Duodenal mucosa (tissue), 2 donors: Measurements from ENCODE around the gene IL31RA.

ENCODE experiments used
- H3K27ac ChIP-seq: one replicate; pipeline ENCODE4 v1.7.0; 2013; ENCODE audit warnings: low read depth, low read length
- H3K27me3 ChIP-seq, 2 donors: one replicate each; pipeline ENCODE4 v1.7.0; 2013; ENCODE audit warnings: low read length in 2 of 2, control low read depth in 1 of 2; ENCODE audit not compliant: insufficient read depth in 2 of 2, control insufficient read depth in 1 of 2
- H3K36me3 ChIP-seq, 2 donors: one replicate each; pipeline ENCODE4 v1.7.0; 2013; ENCODE audit warnings: low read length in 2 of 2, control low read depth in 1 of 2; ENCODE audit not compliant: insufficient read depth in 2 of 2, control insufficient read depth in 1 of 2
- H3K4me1 ChIP-seq, 2 donors: one replicate each; pipeline ENCODE4 v1.7.0; 2013; ENCODE audit warnings: low read length in 2 of 2, control low read depth in 1 of 2; ENCODE audit not compliant: insufficient read depth in 2 of 2, control insufficient read depth in 1 of 2
- H3K4me3 ChIP-seq, 2 donors: one replicate each; pipeline ENCODE4 v1.7.0; 2013; ENCODE audit warnings: low read length in 2 of 2, low read depth in 1 of 2
- H3K9ac ChIP-seq, 2 donors: one replicate each; pipeline ENCODE4 v1.7.0; 2013; ENCODE audit warnings: low read length in 2 of 2, low read depth in 1 of 2
- H3K9me3 ChIP-seq, 2 donors: one replicate each; pipeline ENCODE4 v1.7.0; 2013; ENCODE audit warnings: low read length in 2 of 2, control low read depth in 1 of 2; ENCODE audit not compliant: control insufficient read depth in 1 of 2

Gene IL31RA

GRCh38 chr5:55921617-55922016 is 70.5 kb downstream of the IL31RA start:
- H3K9ac ChIP-seq, result no peak overlapping the region
- H3K4me3 ChIP-seq, result no peak overlapping the region
- H3K27me3 ChIP-seq, result no peaks in the 10 kb centered on the region
- no peaks in the 10 kb centered on the region for H3K36me3 ChIP-seq
- H3K27ac ChIP-seq, result no peak overlapping the region
- H3K4me1 ChIP-seq, result no peaks in the 10 kb centered on the region
- H3K9me3 ChIP-seq, result no peaks in the 10 kb centered on the region

DNA sequence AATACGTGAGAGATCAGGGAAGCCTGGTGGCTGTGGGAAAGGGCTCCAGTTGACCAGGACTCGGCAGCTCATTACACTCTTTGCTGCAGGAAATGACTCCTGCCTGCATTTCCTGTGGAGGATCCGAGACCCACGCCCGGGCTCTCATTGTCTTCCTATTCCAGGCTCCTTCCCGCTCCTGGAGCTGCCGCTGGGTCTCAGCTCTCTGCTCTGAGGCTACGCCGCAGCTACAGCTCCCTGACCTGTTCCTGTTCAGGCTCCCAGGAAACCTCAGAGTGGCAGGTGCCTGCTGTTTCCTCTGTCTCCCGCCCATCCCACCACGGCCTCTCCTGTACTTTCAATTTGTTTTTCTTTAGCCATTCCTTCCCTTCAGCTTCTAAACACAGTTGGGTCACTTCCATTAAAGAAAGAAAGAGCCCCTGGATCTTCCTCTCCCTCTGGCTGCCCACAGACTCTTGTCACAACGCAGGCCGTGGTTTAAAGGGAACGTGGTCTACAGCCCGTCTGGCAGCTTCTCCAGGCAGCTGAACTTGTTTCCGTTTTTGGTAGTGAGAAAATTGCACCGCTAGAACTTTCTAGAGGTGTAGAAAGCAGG is 72.1 kb downstream of the IL31RA start:
- H3K9ac ChIP-seq, result peak overlapping the region in 1 of 2 donors; percentile 57
- no peak overlapping the region for H3K27ac ChIP-seq
- no peaks in the 10 kb centered on the region for H3K27me3 ChIP-seq
- H3K36me3 ChIP-seq, result no peaks in the 10 kb centered on the region
- H3K9me3 ChIP-seq, result no peaks in the 10 kb centered on the region
- peak overlapping the region; percentile 60 to 67 for H3K4me3 ChIP-seq
- no peaks in the 10 kb centered on the region for H3K4me1 ChIP-seq

- no peak overlapping the region for H3K9ac ChIP-seq
- no peak overlapping the region for H3K27ac ChIP-seq
Measured at GRCh38 chr5:55923865-55924500, 72.8 kb downstream of the IL31RA start.

GRCh38 chr5:55924744-55925143 is 73.6 kb downstream of the IL31RA start:
- Histone ChIP-seq H3K36me3 (no peaks in the 10 kb centered on the region), H3K4me3 (no peak overlapping the region), H3K27ac (no peak overlapping the region), H3K4me1 (no peaks in the 10 kb centered on the region), H3K27me3 (no peaks in the 10 kb centered on the region), H3K9ac (no peak overlapping the region), H3K9me3 (no peaks in the 10 kb centered on the region)

More at GRCh38 chr5:55923865-55924500, 72.8 kb downstream of the IL31RA start:
- Histone ChIP-seq H3K4me1 (no peaks in the 10 kb centered on the region), H3K27me3 (no peaks in the 10 kb centered on the region), H3K36me3 (no peaks in the 10 kb centered on the region), H3K4me3 (peak overlapping the region; percentile 60 to 67), H3K9me3 (no peaks in the 10 kb centered on the region)

GRCh38 chr5:55925181-55925580 is 74.0 kb downstream of the IL31RA start:
- no peak overlapping the region for H3K27ac ChIP-seq
- no peak overlapping the region for H3K9ac ChIP-seq
- H3K36me3 ChIP-seq, result no peaks in the 10 kb centered on the region
- H3K4me3 ChIP-seq, result no peak overlapping the region
- no peaks in the 10 kb centered on the region for H3K27me3 ChIP-seq
- no peaks in the 10 kb centered on the region for H3K4me1 ChIP-seq
- H3K9me3 ChIP-seq, result no peaks in the 10 kb centered on the region

DNA sequence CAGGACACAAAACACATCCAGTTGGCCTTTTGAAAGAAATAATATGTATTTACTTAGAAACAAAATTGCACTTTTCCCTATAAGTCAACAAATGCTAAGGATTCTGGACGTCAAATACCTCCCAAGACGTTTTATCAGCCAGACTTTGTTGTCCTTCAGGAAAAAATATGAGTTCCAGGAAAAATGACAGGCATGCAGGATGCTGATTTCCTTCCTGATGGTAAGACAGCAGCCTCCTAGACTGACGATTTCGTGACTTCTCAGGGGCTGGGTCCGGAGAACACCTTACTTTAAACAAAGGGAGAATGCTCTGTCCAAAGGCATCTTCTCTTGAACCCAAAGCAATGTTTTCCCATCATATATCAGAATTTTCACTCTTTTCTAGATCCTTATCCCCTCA is 74.6 kb downstream of the IL31RA start:
- H3K4me3 ChIP-seq, result no peak overlapping the region
- no peak overlapping the region for H3K9ac ChIP-seq
- H3K27me3 ChIP-seq, result no peaks in the 10 kb centered on the region
- no peaks in the 10 kb centered on the region for H3K9me3 ChIP-seq
- no peak overlapping the region for H3K27ac ChIP-seq
- H3K36me3 ChIP-seq, result no peaks in the 10 kb centered on the region
- H3K4me1 ChIP-seq, result no peaks in the 10 kb centered on the region

DNA sequence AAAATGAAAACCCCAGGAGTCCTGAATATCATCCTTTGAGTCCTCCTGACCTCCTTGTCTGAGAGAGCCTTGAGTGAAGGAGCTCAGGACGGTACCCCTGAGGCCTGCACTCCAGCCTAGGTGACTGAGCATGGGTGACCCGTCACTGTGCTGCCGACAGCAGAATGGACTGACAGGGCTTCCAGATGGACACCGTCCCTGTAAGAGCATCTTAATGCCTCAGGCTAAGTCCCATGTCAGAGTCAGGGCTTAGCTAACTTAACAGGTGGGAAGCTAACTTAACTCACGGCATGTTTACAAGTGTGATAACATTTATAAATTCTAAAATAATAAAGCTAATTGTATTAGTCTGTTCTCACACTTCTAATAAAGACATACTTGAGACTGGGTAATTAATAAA is 75.3 kb downstream of the IL31RA start:
- no peak overlapping the region for H3K27ac ChIP-seq
- H3K4me3 ChIP-seq, result no peak overlapping the region
- H3K9me3 ChIP-seq, result no peaks in the 10 kb centered on the region
- no peaks in the 10 kb centered on the region for H3K4me1 ChIP-seq
- no peaks in the 10 kb centered on the region for H3K27me3 ChIP-seq
- H3K36me3 ChIP-seq, result no peaks in the 10 kb centered on the region
- H3K9ac ChIP-seq, result no peak overlapping the region

DNA sequence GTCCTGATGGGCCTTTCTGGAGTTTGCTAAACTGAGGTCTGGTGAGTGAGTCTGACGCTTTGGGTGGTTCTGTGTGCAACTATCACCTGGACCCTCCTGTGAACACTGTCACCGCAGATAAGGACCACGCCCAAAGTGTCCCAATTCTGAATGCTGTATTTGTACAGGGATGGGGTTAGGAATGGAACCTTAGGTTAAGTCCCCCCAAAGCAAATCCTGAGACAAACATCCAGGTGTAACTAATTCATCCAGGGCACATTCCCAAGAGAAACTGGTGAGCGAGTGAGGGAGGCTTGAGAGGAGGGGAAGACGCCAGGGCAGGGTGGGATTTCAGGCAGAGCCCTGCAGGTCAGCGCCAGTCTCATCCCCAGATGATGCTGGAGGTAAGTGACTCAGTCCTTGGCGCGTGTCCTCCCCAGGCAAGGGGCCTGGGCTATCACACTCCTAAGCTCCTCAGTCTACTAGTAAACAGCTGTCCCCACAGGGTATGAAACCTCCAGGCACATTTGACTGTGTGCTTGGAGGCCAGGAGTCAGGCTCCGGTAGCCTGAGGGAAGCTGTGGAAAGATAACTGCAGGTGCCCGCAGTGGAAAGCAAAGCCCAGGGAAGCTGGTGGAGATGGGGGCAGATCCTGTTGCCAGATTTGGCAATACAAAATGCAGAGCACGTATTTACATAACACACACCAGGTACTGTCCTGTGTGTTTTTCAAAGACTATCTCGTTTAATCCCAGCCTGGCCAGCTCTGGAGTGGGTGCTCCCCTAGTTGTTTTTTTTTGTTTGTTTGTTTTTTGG is 76.9 kb downstream of the IL31RA start:
- H3K9me3 ChIP-seq, result no peaks in the 10 kb centered on the region
- no peak overlapping the region for H3K9ac ChIP-seq
- no peaks in the 10 kb centered on the region for H3K36me3 ChIP-seq
- H3K27ac ChIP-seq, result no peak overlapping the region
- no peaks in the 10 kb centered on the region for H3K27me3 ChIP-seq
- H3K4me3 ChIP-seq, result no peak overlapping the region
- H3K4me1 ChIP-seq, result no peaks in the 10 kb centered on the region

DNA sequence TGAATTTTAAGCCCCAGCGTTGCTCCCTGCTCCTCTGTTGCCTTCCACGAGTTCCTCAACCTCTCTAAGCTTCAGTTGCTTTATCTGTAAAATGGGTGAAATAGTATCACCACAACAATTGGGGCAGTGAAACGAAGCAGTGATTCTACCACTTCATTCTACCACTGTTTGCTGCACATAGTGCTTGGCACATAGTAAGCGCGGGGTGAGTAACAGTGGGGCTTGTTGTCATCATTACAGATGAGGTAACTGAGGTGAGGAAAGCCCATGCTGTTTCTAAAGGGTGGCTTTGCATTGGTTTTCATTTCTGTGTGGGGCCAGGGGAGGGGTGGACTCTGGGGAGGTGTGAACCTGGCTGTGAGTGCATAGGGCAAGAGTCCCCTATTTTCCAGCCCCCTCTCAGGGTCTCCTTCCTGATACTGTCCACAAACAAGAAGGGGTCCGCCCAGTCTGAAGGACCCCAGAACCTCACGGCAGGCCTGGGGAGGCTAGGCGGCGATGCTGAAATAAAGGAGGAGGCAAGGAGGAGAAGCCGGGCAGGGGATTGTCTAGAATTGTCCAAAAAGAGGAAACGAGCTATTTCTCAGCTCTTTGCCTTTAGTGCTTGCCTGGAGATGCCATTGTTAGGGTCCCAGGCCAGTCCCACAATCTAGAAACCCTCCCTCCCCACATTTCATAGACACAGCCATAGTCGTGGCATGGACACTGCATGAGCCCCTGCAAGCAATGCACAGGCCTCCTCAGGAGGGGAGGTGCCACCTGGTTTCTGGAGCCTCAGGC is 78.1 kb downstream of the IL31RA start:
- Histone ChIP-seq H3K9ac (no peak overlapping the region), H3K4me1 (no peaks in the 10 kb centered on the region), H3K9me3 (no peaks in the 10 kb centered on the region), H3K36me3 (no peaks in the 10 kb centered on the region), H3K4me3 (no peak overlapping the region), H3K27ac (no peak overlapping the region), H3K27me3 (no peaks in the 10 kb centered on the region)

DNA sequence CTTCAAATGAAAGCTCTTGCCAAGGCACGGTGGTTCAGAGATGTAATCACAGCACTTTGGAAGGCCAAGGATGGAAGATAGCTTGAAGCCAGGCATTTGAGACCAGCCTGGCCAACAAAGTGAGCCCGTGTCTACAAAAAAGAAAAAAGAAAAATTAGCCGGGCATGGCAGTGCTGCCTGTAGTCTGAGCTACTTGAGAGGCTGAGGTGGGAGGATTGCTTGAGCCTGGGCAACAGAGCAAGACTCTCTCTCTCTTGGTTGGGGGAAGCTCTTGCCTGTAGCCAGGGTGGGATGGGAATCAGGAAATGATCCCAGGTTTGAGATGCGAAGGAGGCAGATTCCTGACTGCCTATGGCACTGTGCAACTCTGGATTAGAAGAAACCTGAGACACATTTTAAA is 81.5 kb downstream of the IL31RA start:
- no peaks in the 10 kb centered on the region for H3K27me3 ChIP-seq
- H3K27ac ChIP-seq, result no peak overlapping the region
- no peaks in the 10 kb centered on the region for H3K36me3 ChIP-seq
- no peak overlapping the region for H3K4me3 ChIP-seq
- H3K9ac ChIP-seq, result no peak overlapping the region
- H3K4me1 ChIP-seq, result no peaks in the 10 kb centered on the region
- no peaks in the 10 kb centered on the region for H3K9me3 ChIP-seq
